GM20000 (cell line): Measurements from ENCODE around the gene INTS6L.

Experiments used
- DNase-seq: peaks from one replicate; pipeline ENCODE4 v3.0.0; 2012; ENCODE audit warnings: low spot score
- TF ChIP-seq, protein P1 (sequence below): IDR thresholded peaks from 2 replicates; pipeline ENCODE4 v1.5.1; 2012; ENCODE audit warnings: mild to moderate bottlenecking, control low read depth; ENCODE audit errors: extremely low read depth, missing control alignments

The INTS6L gene, protein sequence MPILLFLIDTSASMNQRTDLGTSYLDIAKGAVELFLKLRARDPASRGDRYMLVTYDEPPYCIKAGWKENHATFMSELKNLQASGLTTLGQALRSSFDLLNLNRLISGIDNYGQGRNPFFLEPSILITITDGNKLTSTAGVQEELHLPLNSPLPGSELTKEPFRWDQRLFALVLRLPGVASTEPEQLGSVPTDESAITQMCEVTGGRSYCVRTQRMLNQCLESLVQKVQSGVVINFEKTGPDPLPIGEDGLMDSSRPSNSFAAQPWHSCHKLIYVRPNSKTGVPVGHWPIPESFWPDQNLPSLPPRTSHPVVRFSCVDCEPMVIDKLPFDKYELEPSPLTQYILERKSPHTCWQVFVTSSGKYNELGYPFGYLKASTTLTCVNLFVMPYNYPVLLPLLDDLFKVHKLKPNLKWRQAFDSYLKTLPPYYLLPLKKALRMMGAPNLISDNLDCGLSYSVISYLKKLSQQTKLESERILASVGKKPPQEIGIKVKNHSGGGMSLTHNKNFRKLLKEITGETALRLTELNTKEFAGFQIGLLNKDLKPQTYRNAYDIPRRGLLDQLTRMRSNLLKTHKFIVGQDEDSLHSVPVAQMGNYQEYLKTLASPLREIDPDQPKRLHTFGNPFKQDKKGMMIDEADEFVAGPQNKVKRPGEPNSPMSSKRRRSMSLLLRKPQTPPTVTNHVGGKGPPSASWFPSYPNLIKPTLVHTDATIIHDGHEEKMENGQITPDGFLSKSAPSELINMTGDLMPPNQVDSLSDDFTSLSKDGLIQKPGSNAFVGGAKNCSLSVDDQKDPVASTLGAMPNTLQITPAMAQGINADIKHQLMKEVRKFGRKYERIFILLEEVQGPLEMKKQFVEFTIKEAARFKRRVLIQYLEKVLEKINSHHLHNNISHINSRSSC

DNA sequence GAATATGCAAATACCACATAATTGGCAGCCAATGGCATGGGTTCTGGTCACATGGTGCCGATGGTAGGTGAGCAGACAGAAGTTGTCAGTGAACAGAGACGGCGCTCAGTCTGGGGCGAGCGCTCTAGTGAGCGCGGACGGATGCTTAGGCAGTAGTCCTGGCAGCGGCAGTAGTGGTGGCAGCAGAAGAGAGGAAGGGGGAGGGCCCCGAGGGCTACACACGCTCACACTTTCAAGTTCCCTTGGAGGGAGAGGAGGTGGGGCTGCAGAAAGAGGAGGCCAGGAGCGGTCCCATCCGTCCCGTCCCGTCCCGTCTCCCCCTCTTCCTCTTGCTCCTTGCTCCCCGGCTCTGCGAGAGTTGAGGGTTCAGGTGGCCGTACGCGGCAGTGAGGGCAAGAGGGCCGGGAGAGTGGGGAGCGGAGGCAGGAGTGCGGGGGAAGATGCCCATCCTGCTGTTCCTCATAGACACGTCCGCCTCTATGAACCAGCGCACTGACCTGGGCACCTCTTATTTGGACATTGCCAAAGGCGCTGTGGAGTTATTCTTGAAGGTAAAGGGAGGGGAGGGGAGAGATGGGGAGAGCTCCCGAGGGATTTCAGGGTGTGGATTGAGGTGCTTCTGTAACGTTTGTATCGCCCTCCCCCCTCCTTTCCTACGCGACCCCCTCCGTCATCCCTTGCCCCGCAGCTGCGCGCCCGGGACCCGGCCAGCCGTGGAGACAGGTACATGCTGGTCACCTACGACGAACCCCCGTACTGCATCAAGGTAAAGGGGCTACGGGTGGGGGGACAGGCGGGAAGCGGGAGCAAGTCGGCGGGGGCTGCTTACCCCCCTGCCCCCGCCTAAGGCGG is at the start of gene INTS6L:
TSS of gene INTS6L (plus strand) at position 108 of the 852 bp plus-strand sequence. CDS start at position 441, 333 bp downstream.
- TF ChIP-seq, protein P1, sequence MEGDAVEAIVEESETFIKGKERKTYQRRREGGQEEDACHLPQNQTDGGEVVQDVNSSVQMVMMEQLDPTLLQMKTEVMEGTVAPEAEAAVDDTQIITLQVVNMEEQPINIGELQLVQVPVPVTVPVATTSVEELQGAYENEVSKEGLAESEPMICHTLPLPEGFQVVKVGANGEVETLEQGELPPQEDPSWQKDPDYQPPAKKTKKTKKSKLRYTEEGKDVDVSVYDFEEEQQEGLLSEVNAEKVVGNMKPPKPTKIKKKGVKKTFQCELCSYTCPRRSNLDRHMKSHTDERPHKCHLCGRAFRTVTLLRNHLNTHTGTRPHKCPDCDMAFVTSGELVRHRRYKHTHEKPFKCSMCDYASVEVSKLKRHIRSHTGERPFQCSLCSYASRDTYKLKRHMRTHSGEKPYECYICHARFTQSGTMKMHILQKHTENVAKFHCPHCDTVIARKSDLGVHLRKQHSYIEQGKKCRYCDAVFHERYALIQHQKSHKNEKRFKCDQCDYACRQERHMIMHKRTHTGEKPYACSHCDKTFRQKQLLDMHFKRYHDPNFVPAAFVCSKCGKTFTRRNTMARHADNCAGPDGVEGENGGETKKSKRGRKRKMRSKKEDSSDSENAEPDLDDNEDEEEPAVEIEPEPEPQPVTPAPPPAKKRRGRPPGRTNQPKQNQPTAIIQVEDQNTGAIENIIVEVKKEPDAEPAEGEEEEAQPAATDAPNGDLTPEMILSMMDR = no peak
- DNase-seq = peak; percentile 69

DNA sequence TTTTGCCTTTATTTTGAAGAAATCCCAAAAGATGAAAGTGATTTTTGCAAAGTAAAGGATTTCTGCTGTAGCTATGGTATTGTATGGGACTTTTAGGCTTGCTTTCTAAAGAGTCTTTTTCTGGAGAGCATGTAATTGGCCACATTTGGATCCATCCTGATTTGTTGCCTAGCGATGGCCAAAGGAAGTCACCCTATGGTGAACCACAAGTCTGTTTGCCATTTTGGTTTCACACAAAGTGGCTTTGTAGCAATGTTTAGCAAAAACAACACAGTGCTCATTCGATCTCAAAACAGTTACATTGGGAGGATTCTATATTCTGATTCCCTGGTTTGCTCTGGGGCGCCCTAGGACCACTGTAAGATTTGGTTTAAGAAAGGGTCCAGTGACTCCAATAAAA is 44.1 kb upstream of the INTS6L start:
- DNase-seq = no peak
- TF ChIP-seq, protein P1 = no peak

DNA sequence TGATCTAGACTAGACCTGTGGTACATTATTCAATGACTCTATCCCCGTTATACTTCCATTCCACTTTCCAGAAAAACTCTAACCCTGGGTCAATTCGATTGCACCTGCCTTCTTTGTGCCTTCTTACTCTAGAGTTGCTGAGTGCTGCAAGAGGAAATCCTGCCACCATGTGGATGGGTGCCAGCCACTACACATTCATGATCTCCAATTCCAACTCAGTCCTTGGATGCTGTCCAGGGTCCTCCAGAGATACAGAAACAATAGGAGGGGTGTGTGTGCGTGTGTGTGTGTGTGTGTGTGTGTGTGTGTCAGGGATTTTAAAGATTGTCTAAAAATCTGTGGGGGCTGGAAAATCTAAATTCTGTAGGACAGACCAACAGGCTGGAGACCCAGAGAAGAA is 42.9 kb upstream of the INTS6L start:
- TF ChIP-seq, protein P1 = peak; percentile 4
- DNase-seq = peak; percentile 5

DNA sequence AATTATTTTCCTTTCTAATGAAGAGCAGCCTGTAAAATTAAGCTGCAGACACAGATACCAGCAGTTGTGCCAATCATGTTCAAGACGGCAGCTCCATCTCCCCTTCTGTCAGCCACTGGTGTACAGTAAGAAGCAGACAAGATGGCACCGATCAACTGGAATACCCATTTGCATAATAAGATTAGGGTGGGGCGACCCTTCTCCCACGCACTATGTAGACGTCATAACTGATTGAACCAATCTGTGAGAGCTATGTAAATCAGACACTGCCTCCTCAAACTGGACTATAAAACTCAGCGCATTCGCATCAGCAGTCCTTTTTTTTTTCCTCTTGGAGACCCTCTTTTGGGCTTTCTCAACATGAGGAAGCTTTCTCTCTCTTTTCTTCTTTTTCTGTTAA is 40.4 kb upstream of the INTS6L start:
- no peak for DNase-seq
- TF ChIP-seq, protein P1 = no peak

DNA sequence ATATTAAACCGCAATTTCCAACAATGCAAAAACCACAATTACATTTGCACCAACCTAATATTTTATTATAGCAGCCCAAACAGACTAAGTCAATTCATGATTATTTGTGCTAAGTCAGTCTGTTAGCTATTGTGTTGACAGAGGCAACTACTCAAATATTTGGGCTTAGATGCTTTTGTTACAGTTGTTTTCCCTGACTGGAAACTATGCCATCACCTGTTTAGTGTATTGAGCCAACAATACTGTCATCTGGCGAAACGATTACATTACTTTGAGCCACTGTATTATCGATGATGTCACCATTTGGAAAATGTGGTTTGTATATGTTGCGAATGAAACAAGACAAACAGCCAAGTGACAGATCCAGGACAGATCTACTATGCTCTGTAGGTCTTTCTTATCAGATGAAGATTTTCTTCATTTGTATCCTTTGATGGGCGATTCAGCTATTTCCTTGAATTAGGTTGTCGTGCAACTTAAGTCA is 38.7 kb upstream of the INTS6L start:
- TF ChIP-seq, protein P1 = no peak
- no peak for DNase-seq

DNA sequence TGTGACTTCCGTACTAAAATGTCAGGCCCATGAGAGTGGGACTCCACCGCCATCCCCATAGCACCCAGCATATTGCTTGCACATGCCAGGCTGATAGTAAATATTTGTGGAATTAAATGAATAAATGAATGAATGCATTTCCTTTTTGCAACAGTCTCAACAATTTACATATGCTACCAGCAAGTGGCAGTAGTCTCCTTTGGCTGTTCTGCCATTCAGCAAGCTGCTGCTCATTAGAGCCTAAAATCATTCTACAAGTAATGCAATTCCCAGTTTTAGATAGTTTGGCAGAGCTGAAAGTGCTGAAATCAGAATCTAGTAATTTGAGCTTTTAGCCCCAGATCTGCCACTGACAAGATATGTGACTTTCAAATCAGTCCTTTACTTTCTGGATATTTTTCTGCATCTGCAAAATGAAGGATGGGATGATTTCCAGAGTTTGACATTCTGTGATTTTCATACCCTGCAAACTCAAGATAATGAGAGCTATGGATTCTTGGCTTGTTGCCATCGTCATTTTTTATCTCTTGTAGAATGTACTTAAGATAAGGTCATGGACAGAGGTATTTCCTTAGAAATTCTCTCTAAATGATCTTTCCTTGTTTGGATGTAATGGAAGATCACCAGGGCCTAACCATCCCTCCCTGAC is 35.7 kb upstream of the INTS6L start:
- TF ChIP-seq, protein P1 = peak; percentile 19
- DNase-seq = peak; percentile 18
